Anterior cingulate cortex (tissue), 58 donors: ENCODE measurements around the gene CYB5A.

Experiments used
- DNase-seq, 58 donors: peaks; one replicate each; lab custom pipeline; 2025; lab: John Stamatoyannopoulos, UW

The CYB5A gene

GRCh38 chr18:74281011-74281979, 10.5 kb downstream of the CYB5A start:
- DNase-seq, result no peak

- DNase-seq, result no peak
Measured at GRCh38 chr18:74278983-74279382, 12.8 kb downstream of the CYB5A start.

GRCh38 chr18:74278058-74278457, 13.7 kb downstream of the CYB5A start:
- DNase-seq, result no peak

DNA sequence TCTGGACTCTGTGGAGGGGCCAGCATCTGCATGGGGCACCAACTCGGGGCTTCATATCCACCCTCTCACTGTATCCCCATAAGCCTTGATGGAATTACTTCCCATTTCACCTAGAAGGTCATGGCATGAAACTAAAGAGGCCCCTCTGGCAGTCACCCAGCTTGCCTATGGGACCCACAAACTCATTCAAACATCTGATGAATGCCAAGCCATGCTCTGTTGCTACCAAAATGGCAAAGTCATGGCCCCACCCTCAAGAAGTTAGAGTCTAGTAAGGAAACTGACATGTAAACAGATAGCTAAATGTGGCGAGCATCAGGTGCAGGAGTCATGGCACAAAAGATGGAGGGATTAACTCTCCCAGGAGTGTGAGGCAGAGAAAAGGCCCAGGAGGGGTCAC, 14.5 kb downstream of the CYB5A start:
- no peak for DNase-seq

DNA sequence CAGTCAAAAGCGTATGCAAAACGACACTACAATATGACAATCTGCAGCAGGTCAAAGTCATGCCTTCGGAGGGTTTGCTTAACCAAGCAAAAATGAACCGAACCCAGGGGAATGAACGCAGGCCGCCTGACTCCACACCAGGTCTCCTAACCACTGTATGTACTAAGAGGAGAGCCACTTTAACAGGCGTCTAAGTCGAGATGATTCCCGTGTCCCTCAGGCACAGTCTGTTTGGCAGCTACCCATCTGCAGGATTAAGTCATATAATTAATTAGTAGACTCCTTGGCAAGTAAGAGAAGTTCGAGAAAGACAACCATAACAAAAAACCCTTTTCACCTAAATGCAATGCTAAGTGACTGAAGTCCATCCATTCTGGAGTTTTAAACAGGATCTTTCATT, 15.2 kb downstream of the CYB5A start:
- no peak for DNase-seq

GRCh38 chr18:74275736-74276135, 16.0 kb downstream of the CYB5A start:
- no peak for DNase-seq

- DNase-seq, result no peak
Measured at GRCh38 chr18:74274700-74275099, 17.1 kb downstream of the CYB5A start.

DNA sequence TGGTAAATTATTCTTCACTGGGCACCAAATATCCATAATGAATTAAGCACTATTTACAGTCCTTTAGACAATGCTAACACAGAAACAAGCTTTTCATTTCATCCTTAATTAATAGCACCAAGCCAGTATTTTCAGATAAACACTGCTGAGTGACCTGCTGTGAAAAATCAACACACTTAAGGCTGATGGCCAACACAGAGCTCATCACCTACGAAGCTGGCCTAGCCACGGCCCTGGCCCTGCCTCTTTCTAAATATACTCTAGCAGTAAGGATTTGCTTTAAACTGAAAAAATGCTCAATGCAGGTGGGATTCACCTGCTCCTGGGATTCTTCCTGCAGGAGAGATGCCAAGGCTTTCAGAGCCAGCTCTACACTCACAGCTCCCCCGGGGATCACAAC, 18.4 kb downstream of the CYB5A start:
- DNase-seq, result no peak

GRCh38 chr18:74271635-74272034, 20.1 kb downstream of the CYB5A start:
- DNase-seq, result no peak

GRCh38 chr18:74268933-74269620, 22.7 kb downstream of the CYB5A start:
- peak in 2 of 58 donors; percentile 9 to 25 for DNase-seq

DNA sequence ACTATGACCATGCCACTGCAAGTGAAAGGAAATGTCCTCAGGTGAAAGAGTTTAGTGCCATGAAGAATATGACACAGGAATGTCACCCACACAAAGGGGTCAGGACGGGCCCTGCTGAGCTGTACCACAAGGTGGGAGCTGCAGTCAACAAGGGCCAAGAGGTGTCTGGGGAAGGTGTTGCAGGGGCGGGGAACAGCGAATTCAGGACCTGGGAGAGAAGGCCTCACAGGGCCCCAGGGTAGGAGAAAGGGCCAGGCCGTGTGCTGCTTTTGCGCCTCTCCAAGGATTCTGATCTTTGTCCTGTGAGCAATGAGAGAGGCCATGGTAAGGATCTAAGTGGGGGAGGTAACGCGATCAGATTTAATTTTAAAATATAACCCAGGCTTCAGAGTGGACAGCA, 23.6 kb downstream of the CYB5A start:
- no peak for DNase-seq

GRCh38 chr18:74266161-74266560, 25.6 kb downstream of the CYB5A start:
- no peak for DNase-seq

DNA sequence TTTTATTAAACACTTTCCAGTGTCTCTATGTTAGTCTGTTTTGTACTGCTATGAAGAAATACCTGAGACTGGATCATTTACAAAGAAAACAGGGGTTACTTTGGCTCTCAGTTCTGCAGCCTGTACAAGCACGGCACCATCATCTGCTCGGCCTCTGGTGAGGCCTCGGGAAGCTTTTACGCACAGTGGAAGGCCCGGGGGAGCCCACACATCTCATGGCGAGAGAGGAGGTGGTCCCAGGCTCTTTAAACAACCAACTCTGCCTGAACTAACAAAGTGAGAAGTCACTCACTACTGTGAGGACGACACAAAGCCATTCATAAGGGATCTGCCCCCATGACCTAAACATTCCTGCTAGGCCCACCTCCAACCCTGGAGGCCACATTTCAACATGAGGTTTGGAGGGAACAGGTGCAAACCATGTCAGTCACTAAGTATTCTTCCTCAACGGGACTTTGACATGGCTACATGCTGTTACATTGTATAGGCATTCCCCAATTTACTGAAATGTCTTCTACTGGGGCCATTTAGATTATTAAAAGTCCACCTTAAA, 26.1 kb downstream of the CYB5A start:
- DNase-seq, result no peak

GRCh38 chr18:74264303-74265020, 27.3 kb downstream of the CYB5A start:
- no peak for DNase-seq

DNA sequence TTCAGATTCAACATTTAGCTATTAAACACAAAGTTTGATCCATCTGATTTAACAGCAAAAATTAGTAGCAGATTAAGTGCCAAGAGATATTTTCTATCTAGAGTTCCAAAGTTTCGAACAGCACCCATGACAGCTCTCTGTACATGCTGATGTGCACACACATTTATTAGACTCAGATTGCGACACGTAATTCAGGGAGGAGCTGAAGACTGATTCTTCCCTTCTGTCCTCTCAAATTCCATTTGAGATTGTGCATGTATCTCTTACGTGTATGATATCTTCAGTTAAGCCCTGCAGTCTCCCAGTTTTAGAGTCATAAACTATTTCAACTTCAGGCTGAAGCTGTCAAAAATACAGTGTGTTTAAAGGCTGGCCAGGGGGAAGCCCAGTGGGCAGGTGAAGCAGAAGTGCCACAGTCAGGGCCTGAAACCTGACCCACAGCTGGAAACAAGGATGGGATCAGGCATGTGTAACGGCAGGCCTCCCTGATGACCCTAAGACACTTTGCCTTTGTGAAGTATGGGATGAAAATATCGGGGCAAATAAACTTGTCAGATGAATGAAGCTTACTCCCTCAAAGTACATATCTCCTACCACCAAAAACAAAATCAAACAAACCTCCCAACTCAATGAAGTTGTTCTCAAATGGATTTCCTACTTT, 30.6 kb downstream of the CYB5A start:
- no peak for DNase-seq

DNA sequence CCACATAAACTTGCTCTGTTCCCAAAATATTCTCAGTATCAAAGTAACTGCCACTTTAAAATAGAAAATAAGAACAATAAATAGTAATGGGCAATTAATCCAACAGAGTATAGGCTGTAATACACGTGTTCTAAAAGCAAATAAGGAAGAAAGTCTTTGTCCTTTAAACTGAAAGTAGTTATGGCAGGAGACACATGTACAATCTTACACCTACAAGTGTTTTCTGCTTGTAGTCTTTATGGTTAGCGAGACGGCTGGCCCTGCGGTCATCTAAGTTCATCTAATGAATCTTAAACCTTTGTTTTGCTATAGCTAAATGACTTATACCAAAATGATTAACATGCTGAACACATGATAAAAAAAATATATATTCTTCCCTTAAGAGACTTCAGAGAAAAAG, 32.4 kb downstream of the CYB5A start:
- DNase-seq, result no peak

GRCh38 chr18:74257083-74257482, 34.7 kb downstream of the CYB5A start:
- DNase-seq, result no peak

DNA sequence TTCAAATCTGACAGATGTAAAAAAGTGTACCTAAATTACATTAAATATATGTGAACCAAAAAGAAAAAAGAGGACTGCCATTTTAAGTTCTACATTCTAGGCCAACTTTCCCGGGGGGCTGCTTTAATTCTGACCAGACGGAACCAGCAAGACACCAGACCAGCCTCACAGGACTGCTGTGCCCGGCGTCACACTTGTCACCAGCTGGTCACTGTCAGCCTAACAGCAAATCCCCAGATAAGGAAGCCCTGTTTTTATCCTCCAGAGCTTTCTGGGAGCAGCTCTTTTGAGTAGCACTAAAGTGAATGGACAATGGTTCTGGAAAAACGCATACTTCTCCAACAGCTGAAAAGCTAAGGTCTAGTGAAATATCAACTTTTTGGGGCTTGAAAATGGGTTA, 35.6 kb downstream of the CYB5A start:
- peak in 2 of 58 donors; percentile 4 for DNase-seq

DNA sequence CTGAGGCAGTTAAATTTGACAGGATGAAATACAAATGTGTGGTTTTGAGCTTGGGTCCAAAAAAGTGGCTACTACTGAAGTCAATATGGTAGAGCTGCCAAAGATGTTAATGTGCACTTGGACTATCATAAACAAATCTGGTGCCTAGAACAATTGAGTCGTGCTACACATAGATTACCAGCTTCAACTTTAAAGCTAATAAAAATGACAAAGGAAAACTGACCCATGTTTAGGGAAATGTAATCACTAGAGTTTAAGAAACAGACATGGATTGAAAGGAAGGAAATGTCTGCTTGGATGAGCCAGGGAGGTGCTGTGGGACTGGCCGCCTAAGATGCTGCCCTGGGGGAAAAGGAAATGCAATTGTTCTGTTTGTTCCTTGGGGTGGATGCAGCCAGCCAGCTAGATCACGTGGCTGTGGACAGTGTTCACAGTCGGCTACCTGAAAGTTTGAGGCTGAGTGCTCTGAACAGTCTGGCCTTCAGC, 36.6 kb downstream of the CYB5A start:
- DNase-seq, result no peak

GRCh38 chr18:74252039-74252395, 39.7 kb downstream of the CYB5A start:
- no peak for DNase-seq
